ENCODE data around the gene CALML6. TPM values are rescaled to one million over a fixed set of nuclear protein-coding genes. Genes with fewer than 3 reads are reported as not detected.

Gene CALML6, protein sequence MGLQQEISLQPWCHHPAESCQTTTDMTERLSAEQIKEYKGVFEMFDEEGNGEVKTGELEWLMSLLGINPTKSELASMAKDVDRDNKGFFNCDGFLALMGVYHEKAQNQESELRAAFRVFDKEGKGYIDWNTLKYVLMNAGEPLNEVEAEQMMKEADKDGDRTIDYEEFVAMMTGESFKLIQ
- total RNA-seq = 2.1 to 2.3 TPM (median 2.1 TPM) in 3 replicates
- long read RNA-seq = 0 reads

DNA sequence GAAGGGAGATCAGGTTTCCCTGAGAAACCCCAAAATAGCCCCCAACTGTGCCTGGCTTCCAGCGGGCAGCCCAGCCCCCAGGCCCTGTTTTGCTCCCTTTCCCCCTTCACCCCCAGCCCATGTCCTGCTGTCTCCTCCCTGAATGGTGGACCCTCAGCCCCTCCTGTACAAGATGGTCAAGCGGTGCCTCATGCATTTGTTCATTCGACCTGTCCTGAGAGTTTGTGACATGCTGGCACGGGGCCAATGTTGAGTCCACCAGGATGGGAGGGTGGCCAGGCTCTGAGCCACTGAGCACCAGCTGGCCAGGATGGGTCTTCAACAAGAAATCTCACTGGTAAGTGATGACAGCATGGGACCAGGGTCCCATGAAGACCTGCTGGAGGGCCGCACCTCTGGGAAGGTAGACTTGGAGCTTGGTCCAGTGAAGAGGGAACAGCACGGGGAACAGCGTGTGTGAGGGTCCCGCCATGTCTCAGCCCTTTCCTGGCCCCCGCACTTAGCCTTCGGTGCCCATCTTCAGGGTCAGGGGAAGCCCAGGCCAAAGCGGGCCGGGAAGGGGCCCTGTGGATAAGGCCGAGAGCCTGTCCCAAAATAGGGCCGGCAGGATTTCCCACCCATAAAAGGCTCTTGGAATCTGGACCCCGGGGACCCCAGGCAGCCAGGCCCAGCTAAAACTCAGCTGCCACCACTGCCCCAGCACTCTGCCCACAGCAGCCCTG lies at the start of gene CALML6:
Gene CALML6, plus strand, starts transcription at position 290 of the 722 bp plus-strand sequence. Its CDS starts 21 bp downstream, at position 311.
- H3K27ac Mint-ChIP-seq (ENCODE audit: unreplicated experiment) = no peak within 1 kb of the TSS
- no peaks in the 10 kb centered on the region for H3K36me3 Mint-ChIP-seq (ENCODE audit: low read depth)
- DNase-seq (ENCODE audit: low spot score) = peak; percentile 88
- H3K9me3 Mint-ChIP-seq (ENCODE audit: low read depth) = no peaks in the 10 kb centered on the region
- no peak within 1 kb of the TSS for H3K4me3 Mint-ChIP-seq (ENCODE audit: unreplicated experiment)
- H3K27me3 Mint-ChIP-seq (ENCODE audit: low read depth) = no peaks in the 10 kb centered on the region
- TF ChIP-seq, protein P1, sequence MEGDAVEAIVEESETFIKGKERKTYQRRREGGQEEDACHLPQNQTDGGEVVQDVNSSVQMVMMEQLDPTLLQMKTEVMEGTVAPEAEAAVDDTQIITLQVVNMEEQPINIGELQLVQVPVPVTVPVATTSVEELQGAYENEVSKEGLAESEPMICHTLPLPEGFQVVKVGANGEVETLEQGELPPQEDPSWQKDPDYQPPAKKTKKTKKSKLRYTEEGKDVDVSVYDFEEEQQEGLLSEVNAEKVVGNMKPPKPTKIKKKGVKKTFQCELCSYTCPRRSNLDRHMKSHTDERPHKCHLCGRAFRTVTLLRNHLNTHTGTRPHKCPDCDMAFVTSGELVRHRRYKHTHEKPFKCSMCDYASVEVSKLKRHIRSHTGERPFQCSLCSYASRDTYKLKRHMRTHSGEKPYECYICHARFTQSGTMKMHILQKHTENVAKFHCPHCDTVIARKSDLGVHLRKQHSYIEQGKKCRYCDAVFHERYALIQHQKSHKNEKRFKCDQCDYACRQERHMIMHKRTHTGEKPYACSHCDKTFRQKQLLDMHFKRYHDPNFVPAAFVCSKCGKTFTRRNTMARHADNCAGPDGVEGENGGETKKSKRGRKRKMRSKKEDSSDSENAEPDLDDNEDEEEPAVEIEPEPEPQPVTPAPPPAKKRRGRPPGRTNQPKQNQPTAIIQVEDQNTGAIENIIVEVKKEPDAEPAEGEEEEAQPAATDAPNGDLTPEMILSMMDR (IDR thresholded peaks at IDR 0.05) = no peak
- H3K4me1 Mint-ChIP-seq (ENCODE audit: low read depth) = peaks cover 6% of the 10 kb centered on the region

DNA sequence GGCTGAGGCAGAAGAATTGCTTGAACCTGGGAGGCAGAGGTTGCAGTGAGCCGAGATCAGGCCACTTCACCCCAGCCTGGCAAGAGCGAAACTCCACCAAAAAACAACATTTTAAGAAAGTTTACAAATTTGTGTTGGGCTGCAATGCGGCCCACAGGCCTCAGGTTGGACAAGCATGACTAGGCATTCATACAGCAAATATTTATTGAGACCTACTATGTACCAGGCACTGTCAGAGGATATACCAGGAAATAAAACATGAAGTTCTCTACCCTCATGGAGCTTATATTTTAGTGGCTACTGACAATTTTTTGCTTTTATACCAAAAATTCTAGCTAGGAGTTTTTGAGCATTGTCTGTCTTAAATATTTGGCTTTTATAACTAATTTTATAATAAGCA lies 47.9 kb upstream of the CALML6 start:
- Mint-ChIP-seq H3K27me3 (ENCODE audit: low read depth) (no peaks in the 10 kb centered on the region), H3K4me1 (ENCODE audit: low read depth) (peaks cover 53% of the 10 kb centered on the region), H3K27ac (ENCODE audit: unreplicated experiment) (no peak overlapping the region), H3K9me3 (ENCODE audit: low read depth) (no peaks in the 10 kb centered on the region), H3K36me3 (ENCODE audit: low read depth) (no peaks in the 10 kb centered on the region), H3K4me3 (ENCODE audit: unreplicated experiment) (no peak overlapping the region)
- DNase-seq (ENCODE audit: low spot score) = no peak
- TF ChIP-seq, protein P1 (IDR thresholded peaks at IDR 0.05) = no peak

- Mint-ChIP-seq H3K4me3 (ENCODE audit: unreplicated experiment) (no peak overlapping the region), H3K9me3 (ENCODE audit: low read depth) (no peaks in the 10 kb centered on the region), H3K36me3 (ENCODE audit: low read depth) (peaks cover 2% of the 10 kb centered on the region), H3K27ac (ENCODE audit: unreplicated experiment) (peak overlapping the region; percentile 74), H3K4me1 (ENCODE audit: low read depth) (peaks cover 56% of the 10 kb centered on the region), H3K27me3 (ENCODE audit: low read depth) (no peaks in the 10 kb centered on the region)
- TF ChIP-seq, protein P1 (IDR thresholded peaks at IDR 0.05) = no peak
- no peak for DNase-seq (ENCODE audit: low spot score)
Observed at GRCh38 chr1:1869469-1869868, 45.6 kb upstream of the CALML6 start.

DNA sequence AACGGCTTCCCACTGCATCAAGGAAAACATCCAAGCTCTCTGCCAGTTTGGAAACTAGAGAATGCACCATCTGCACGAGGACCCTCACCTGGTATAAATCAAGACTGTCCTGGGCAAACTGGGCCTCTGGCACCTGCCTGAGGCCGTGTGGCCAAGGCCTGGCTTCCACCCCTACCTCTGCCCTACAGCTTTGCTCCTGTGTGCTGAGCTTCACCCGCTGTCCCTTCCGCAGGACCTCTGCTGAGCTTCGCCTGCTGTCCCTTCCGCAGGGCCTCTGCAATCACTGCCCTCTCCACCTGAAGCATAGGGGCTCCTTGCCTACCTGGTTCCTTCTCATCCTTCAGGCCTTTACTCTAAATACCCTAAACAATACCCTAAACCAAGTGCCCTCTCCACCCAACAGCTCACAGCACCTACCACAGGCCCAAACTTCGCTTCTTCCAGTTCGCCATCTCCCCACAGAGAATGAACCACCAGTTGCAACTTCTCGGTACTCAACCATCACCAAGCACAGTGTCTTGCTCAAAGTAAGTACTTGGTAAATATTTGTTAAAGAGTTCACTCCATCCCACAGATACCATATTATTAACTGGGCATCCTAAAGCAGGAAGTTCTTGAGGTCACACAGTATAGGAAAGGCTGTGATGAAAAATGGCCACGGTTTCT lies 42.6 kb upstream of the CALML6 start:
- peak; percentile 35 for DNase-seq (ENCODE audit: low spot score)
- Mint-ChIP-seq H3K27me3 (ENCODE audit: low read depth) (no peaks in the 10 kb centered on the region), H3K36me3 (ENCODE audit: low read depth) (peaks cover 7% of the 10 kb centered on the region), H3K4me3 (ENCODE audit: unreplicated experiment) (no peak overlapping the region), H3K4me1 (ENCODE audit: low read depth) (peaks cover 61% of the 10 kb centered on the region), H3K27ac (ENCODE audit: unreplicated experiment) (peak overlapping the region; percentile 6), H3K9me3 (ENCODE audit: low read depth) (no peaks in the 10 kb centered on the region)
- TF ChIP-seq, protein P1 (IDR thresholded peaks at IDR 0.05) = no peak

DNA sequence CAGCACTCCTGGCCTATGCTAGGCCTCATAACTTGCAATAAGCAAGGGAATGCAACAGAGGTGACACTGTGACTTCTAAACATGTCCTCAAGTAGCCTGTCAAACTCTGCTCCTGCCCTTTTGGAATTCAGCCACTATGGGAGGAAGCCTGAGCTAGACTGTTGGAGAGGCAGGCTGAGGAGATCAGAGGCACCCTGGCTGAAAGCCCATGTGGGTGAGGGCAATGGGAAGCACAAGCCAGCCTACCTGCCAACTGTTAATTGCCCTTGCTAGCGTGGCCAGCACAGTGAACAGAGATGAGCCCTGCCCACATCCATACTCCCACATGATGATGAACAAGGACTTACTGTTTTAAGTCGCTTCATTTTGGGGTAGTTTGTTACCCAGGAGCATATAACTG lies 41.9 kb upstream of the CALML6 start:
- H3K9me3 Mint-ChIP-seq (ENCODE audit: low read depth) = no peaks in the 10 kb centered on the region
- H3K36me3 Mint-ChIP-seq (ENCODE audit: low read depth) = peaks cover 7% of the 10 kb centered on the region
- no peaks in the 10 kb centered on the region for H3K27me3 Mint-ChIP-seq (ENCODE audit: low read depth)
- H3K4me1 Mint-ChIP-seq (ENCODE audit: low read depth) = peaks cover 62% of the 10 kb centered on the region
- TF ChIP-seq, protein P1 (IDR thresholded peaks at IDR 0.05) = no peak
- no peak overlapping the region for H3K4me3 Mint-ChIP-seq (ENCODE audit: unreplicated experiment)
- DNase-seq (ENCODE audit: low spot score) = peak; percentile 18
- H3K27ac Mint-ChIP-seq (ENCODE audit: unreplicated experiment) = no peak overlapping the region

All from chondrocyte (in vitro differentiated cells).